HCT116 (cell line): ENCODE measurements around the gene CCBE1. TPM values are rescaled to one million over a fixed set of nuclear protein-coding genes. Genes with fewer than 3 reads are reported as not detected.

ENCODE experiments used
- ATAC-seq: fragments of 200-7000 bp; cut with Tn5 transposase; 2 replicates; pipeline ENCODE4 v1.9.1; 2020; ENCODE audit warnings: mild to moderate bottlenecking, moderate library complexity
- BruUV-seq: library from RNA; stranded (reverse); fragments of 400-500 nt; replicated peaks from 2 replicates; lab custom pipeline; 2021; lab: Mats Ljungman, UMichigan
- CTCF ChIA-PET: fragments of 300-600 bp; sonication (Branson Sonifier 250); formaldehyde crosslinking; loops from one replicate; lab custom pipeline; 2021; ENCODE audit warnings: antibody characterized with exemption; lab: Charles Lee
- POLR2A ChIA-PET: fragments of 300-600, 350-600 bp; sonication (Branson Sonifier 250); formaldehyde crosslinking; loops from one replicate; lab custom pipeline; 2021; ENCODE audit warnings: antibody characterized with exemption; lab: Charles Lee
- RAD21 ChIA-PET, 2 experiments: fragments of 300-600 bp; sonication (Branson Sonifier 250); formaldehyde crosslinking; loops; one replicate each; lab custom pipeline; 2023; ENCODE audit warnings: low total read pairs in 2 of 2; ENCODE audit not compliant: uncharacterized antibody in 2 of 2, unreplicated experiment in 2 of 2, low non-redundant PET in 1 of 2; lab: Charles Lee
- DNase-seq: peaks from one replicate; pipeline ENCODE4 v3.0.0-alpha.2; 2010; ENCODE audit warnings: low read depth, low spot score
- H2AFZ ChIP-seq: fragments of 200-600 bp; shearing (Covaris generic), sonication (generic); 2 replicates; pipeline ENCODE4 v1.6.1; 2017; ENCODE audit warnings: low read depth, mixed run types, mixed read lengths, antibody characterized with exemption, low read length; ENCODE audit not compliant: poor library complexity, severe bottlenecking
- H3K27ac ChIP-seq: 2 replicates; pipeline ENCODE4 v1.5.1; 2012; ENCODE audit warnings: low read depth, low read length
- H3K27me3 ChIP-seq: fragments of 200-600 bp; sonication (generic); 2 replicates; pipeline ENCODE4 v1.6.1; 2016; ENCODE audit warnings: mixed run types, low read length, mixed read lengths; ENCODE audit not compliant: insufficient read depth
- H3K36me3 ChIP-seq, 2 experiments: fragments of 200-500 bp in 1 of 2; fragments of 200-600 bp in 1 of 2; sonication (Bioruptor generic) in 1 of 2; sonication (generic) in 1 of 2; 2 replicates each; pipeline versions ENCODE4 v1.5.1 to v1.6.1; 2014 to 2016; ENCODE audit warnings: low read length in 2 of 2, inconsistent platforms in 1 of 2, mixed read lengths in 1 of 2, mixed run types in 1 of 2; ENCODE audit not compliant: insufficient read depth in 2 of 2, control insufficient read depth in 1 of 2
- H3K4me1 ChIP-seq, 2 experiments: fragments of 200-600 bp in 1 of 2; sonication (generic) in 1 of 2; 2 replicates each; pipeline versions ENCODE4 v1.5.1 to v1.6.1; 2012 to 2017; ENCODE audit warnings: low read length in 2 of 2, inconsistent platforms in 1 of 2, mild to moderate bottlenecking in 1 of 2, mixed read lengths in 1 of 2, mixed run types in 1 of 2, moderate library complexity in 1 of 2; ENCODE audit not compliant: insufficient read depth in 2 of 2, control insufficient read depth in 1 of 2
- H3K4me2 ChIP-seq: fragments of 200-600 bp; sonication (generic); 2 replicates; pipeline ENCODE4 v1.6.1; 2017; ENCODE audit warnings: mixed run types, low read length, mixed read lengths
- H3K4me3 ChIP-seq, 2 experiments: fragments of 200-600 bp in 1 of 2; sonication (generic) in 1 of 2; replicated peaks in 1 of 2; 2 replicates each; pipeline ENCODE4 v1.5.1; 2011 to 2016; ENCODE audit warnings: low read length in 2 of 2, control low read depth in 1 of 2, low read depth in 1 of 2, mild to moderate bottlenecking in 1 of 2, mixed read lengths in 1 of 2, mixed run types in 1 of 2
- H3K79me2 ChIP-seq: fragments of 200-600 bp; sonication (generic); 2 replicates; pipeline ENCODE4 v1.6.1; 2017; ENCODE audit warnings: mild to moderate bottlenecking, mixed run types, low read length, moderate library complexity, mixed read lengths; ENCODE audit not compliant: insufficient read depth
- H3K9ac ChIP-seq: fragments of 200-600 bp; sonication (generic); 2 replicates; pipeline ENCODE4 v1.6.1; 2016; ENCODE audit warnings: low read length, mixed read lengths
- H3K9me2 ChIP-seq: fragments of 200-600 bp; sonication (generic), shearing (Covaris generic); 2 replicates; pipeline ENCODE4 v1.6.1; 2017; ENCODE audit warnings: mixed run types, mild to moderate bottlenecking, moderate library complexity; ENCODE audit not compliant: insufficient read depth
- H3K9me3 ChIP-seq, 2 experiments: fragments of 200-500 bp in 1 of 2; fragments of 200-600 bp in 1 of 2; sonication (Bioruptor generic) in 1 of 2; sonication (generic) in 1 of 2; 2 replicates each; pipeline ENCODE4 v1.6.1; 2014 to 2017; ENCODE audit warnings: low read length in 2 of 2, mixed read lengths in 2 of 2, inconsistent platforms in 1 of 2, low read depth in 1 of 2, mild to moderate bottlenecking in 1 of 2, mixed run types in 1 of 2, moderate library complexity in 1 of 2; ENCODE audit not compliant: control insufficient read depth in 1 of 2, insufficient read depth in 1 of 2
- H4K20me1 ChIP-seq: fragments of 200-600 bp; sonication (generic), shearing (Covaris generic); 2 replicates; pipeline ENCODE4 v1.6.1; 2017; ENCODE audit warnings: mixed run types, mild to moderate bottlenecking, moderate library complexity; ENCODE audit not compliant: insufficient read depth
- CBX3 ChIP-seq: IDR thresholded peaks from 2 replicates; pipeline ENCODE4 v1.6.1; 2012; ENCODE audit warnings: low read depth
- CEBPB ChIP-seq: IDR thresholded peaks from 2 replicates; pipeline ENCODE4 v1.6.1; 2012; ENCODE audit warnings: low read depth
- ELF1 ChIP-seq: IDR thresholded peaks from 2 replicates; pipeline ENCODE4 v1.6.1; 2012; ENCODE audit warnings: low read depth, borderline replicate concordance
- EZH2 ChIP-seq: fragments of 200-600 bp; sonication (generic); IDR thresholded peaks from 2 replicates; pipeline ENCODE4 v1.6.1; 2017; ENCODE audit warnings: antibody characterized with exemption, mixed run types
- EZH2phosphoT487 ChIP-seq: fragments of 200-600 bp; IDR thresholded peaks from 2 replicates; pipeline ENCODE4 v1.6.1; 2018; ENCODE audit warnings: antibody characterized with exemption, borderline replicate concordance
- FOSL1 ChIP-seq: IDR thresholded peaks from 2 replicates; pipeline ENCODE4 v1.6.1; 2012; ENCODE audit warnings: low read depth
- POLR2A ChIP-seq: IDR thresholded peaks from 2 replicates; pipeline ENCODE4 v1.7.0; 2011; ENCODE audit warnings: borderline replicate concordance; ENCODE audit not compliant: insufficient read depth, insufficient read length; ENCODE audit errors: extremely low read depth
- POLR2AphosphoS5 ChIP-seq: IDR thresholded peaks from 2 replicates; pipeline ENCODE4 v1.6.1; 2011; ENCODE audit warnings: mild to moderate bottlenecking, low read depth, low read length, moderate library complexity
- RAD21 ChIP-seq: IDR thresholded peaks from 2 replicates; pipeline ENCODE4 v1.6.1; 2012; ENCODE audit warnings: low read depth, mild to moderate bottlenecking
- SIN3A ChIP-seq: IDR thresholded peaks from 2 replicates; pipeline ENCODE4 v1.6.1; 2012; ENCODE audit warnings: low read depth
- ZFX ChIP-seq: fragments of 450-650 bp; IDR thresholded peaks from 2 replicates; pipeline ENCODE4 v1.6.1; 2017
- intact Hi-C: fragments of 100-400 bp; cut with micrococcal nuclease; formaldehyde crosslinking; loops from 2 replicates; pipeline ENCODE4 v1.10.0; 2022
- total RNA-seq: library from RNA; stranded (reverse); gene quantifications from one replicate; pipeline ENCODE4 v1.2.1, GENCODE V29; 2021; ENCODE audit not compliant: unreplicated experiment
- TF ChIP-seq, protein P1 (sequence below): IDR thresholded peaks from 2 replicates; pipeline ENCODE4 v1.6.1; 2012
- TF ChIP-seq, protein P2 (sequence below), 3 experiments: fragments of 200-600 bp in 1 of 3; sonication (generic) in 1 of 3; IDR thresholded peaks in 2 of 3; conservative IDR thresholded peaks in 1 of 3; 2 replicates each; pipeline ENCODE4 v1.5.1; 2012 to 2017; ENCODE audit warnings: low read depth in 2 of 3, low read length in 2 of 3, antibody characterized with exemption in 1 of 3, borderline replicate concordance in 1 of 3, control low read depth in 1 of 3, mild to moderate bottlenecking in 1 of 3, mixed read lengths in 1 of 3, mixed run types in 1 of 3, moderate library complexity in 1 of 3; ENCODE audit not compliant: insufficient read depth in 1 of 3
- TF ChIP-seq, protein P3 (sequence below): IDR thresholded peaks from 2 replicates; pipeline ENCODE4 v1.6.1; 2012; ENCODE audit warnings: low read depth

CCBE1 gene
- total RNA-seq, 1 experiment from 2014 or later = 0.84 TPM

DNA sequence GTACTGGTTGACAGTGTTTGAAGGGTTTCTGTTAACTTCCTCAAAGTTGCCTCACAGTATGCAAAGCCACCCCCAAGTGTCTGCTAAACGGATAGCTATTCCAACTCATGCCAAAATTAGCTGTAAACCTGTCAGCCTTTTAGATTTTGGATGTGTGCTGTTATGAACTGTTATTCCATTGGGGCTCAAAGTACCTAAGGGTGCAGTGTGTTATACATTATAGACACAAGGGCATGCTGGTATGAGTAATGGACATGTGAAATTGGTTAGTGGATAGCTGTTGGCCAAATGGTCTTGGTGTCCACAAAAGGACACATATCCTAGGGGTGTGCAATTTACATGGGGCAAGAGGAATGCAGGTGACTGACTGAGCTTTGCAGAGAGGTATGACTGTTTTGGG lies 33.7 kb upstream of the CCBE1 start:
- no peak overlapping the region for H3K9ac ChIP-seq
- peaks cover 0 to 11% of the 10 kb centered on the region in 2 experiments; a peak in 2 of 4 replicates for H3K4me1 ChIP-seq
- POLR2A ChIA-PET = no interaction called here
- no peak for DNase-seq
- no peaks in the 10 kb centered on the region for H3K27me3 ChIP-seq
- CTCF ChIA-PET = no interaction called here
- no peak overlapping the region for H2AFZ ChIP-seq
- no peak overlapping the region for H3K27ac ChIP-seq
- no peak for ATAC-seq
- H4K20me1 ChIP-seq = no peaks in the 10 kb centered on the region
- BruUV-seq = no TSS peak
- intact Hi-C loops = no loop called here
- TF ChIP-seq ELF1 (no peak), ZFX (no peak), CBX3 (no peak), POLR2AphosphoS5 (no peak), POLR2A (no peak), EZH2 (no peak), FOSL1 (no peak), SIN3A (no peak), EZH2phosphoT487 (no peak), RAD21 (no peak), CEBPB (no peak)
- TF ChIP-seq, protein P1, sequence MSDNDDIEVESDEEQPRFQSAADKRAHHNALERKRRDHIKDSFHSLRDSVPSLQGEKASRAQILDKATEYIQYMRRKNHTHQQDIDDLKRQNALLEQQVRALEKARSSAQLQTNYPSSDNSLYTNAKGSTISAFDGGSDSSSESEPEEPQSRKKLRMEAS = no peak
- TF ChIP-seq, protein P2, sequence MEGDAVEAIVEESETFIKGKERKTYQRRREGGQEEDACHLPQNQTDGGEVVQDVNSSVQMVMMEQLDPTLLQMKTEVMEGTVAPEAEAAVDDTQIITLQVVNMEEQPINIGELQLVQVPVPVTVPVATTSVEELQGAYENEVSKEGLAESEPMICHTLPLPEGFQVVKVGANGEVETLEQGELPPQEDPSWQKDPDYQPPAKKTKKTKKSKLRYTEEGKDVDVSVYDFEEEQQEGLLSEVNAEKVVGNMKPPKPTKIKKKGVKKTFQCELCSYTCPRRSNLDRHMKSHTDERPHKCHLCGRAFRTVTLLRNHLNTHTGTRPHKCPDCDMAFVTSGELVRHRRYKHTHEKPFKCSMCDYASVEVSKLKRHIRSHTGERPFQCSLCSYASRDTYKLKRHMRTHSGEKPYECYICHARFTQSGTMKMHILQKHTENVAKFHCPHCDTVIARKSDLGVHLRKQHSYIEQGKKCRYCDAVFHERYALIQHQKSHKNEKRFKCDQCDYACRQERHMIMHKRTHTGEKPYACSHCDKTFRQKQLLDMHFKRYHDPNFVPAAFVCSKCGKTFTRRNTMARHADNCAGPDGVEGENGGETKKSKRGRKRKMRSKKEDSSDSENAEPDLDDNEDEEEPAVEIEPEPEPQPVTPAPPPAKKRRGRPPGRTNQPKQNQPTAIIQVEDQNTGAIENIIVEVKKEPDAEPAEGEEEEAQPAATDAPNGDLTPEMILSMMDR (IDR thresholded peaks at IDR 0.05 in 2 of 3, conservative IDR thresholded peaks at IDR 0.05 in 1 of 3; ENCODE audit: borderline replicate concordance in 1 of 3, insufficient read depth in 1 of 3, low read depth in 2 of 3, low read length in 2 of 3) = no peak
- TF ChIP-seq, protein P3, sequence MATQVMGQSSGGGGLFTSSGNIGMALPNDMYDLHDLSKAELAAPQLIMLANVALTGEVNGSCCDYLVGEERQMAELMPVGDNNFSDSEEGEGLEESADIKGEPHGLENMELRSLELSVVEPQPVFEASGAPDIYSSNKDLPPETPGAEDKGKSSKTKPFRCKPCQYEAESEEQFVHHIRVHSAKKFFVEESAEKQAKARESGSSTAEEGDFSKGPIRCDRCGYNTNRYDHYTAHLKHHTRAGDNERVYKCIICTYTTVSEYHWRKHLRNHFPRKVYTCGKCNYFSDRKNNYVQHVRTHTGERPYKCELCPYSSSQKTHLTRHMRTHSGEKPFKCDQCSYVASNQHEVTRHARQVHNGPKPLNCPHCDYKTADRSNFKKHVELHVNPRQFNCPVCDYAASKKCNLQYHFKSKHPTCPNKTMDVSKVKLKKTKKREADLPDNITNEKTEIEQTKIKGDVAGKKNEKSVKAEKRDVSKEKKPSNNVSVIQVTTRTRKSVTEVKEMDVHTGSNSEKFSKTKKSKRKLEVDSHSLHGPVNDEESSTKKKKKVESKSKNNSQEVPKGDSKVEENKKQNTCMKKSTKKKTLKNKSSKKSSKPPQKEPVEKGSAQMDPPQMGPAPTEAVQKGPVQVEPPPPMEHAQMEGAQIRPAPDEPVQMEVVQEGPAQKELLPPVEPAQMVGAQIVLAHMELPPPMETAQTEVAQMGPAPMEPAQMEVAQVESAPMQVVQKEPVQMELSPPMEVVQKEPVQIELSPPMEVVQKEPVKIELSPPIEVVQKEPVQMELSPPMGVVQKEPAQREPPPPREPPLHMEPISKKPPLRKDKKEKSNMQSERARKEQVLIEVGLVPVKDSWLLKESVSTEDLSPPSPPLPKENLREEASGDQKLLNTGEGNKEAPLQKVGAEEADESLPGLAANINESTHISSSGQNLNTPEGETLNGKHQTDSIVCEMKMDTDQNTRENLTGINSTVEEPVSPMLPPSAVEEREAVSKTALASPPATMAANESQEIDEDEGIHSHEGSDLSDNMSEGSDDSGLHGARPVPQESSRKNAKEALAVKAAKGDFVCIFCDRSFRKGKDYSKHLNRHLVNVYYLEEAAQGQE = no peak
- no peaks in the 10 kb centered on the region for H3K79me2 ChIP-seq
- H3K9me2 ChIP-seq = no peaks in the 10 kb centered on the region
- no peak overlapping the region for H3K4me3 ChIP-seq
- no peaks in the 10 kb centered on the region for H3K9me3 ChIP-seq
- H3K36me3 ChIP-seq = no peaks in the 10 kb centered on the region
- no peak overlapping the region for H3K4me2 ChIP-seq
- RAD21 ChIA-PET = no interaction called here
